Measurements from ENCODE around the gene ALDOB. TPM values are rescaled to one million over a fixed set of nuclear protein-coding genes. Genes with fewer than 3 reads are reported as not detected.

ALDOB gene
- total and polyA plus RNA-seq, 2 of the 13 experiments (the other 11 are each of a cell fraction or from before 2014, with no cell fraction given), result 0.29 to 0.97 TPM

DNA sequence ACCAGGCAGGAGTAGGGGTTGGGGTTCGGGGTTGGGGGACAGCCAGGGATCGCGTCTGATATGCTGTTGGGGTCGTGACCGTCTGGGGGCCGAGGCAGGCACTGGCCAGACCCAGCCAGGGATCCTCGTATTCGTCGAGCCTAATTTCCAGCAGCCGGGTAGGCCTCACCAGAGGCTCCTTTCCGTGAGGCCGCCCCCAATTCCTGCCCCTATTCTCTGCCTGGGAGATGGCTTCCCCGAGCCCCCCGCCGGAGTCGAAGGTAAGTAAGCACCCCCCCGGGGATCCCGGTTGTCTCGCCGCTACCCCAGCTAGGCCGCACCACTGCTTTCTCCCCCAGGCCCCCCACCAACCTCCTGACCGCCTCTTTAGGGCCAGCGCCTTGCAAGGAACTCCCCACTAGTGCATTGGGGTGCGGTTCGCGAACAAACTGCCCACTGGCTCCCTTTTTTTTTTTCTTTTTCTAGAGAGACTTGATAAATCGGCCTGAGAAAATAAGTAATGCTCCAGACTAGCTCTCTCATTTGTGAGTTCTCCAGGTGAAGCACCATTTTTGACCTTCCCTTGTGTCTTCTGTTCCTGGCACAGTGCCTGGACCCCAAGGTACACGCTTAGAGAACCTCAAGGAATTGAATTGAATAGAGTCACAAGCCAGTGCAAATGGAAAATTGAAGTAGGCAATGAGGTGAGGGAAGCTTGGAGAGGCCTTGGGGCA lies 36.5 kb downstream of the ALDOB start (continued):
- TF ChIP-seq ZNF687 (CRISPR knock-in tag; IDR thresholded peaks at IDR 0.05) (peak; percentile 73), KDM5B (CRISPR knock-in tag; IDR thresholded peaks at IDR 0.05; ENCODE audit: borderline replicate concordance) (0 out of 2 replicates have a peak, but pooled peaks have one; percentile 15), HDAC1 (CRISPR knock-in tag; IDR thresholded peaks at IDR 0.05) (no peak), ZNF607 (CRISPR knock-in tag; IDR thresholded peaks at IDR 0.05; ENCODE audit: borderline replicate concordance) (0 out of 2 replicates have a peak, but pooled peaks have one; percentile 16), SMYD3 (CRISPR knock-in tag; IDR thresholded peaks at IDR 0.05) (no peak), GLI4 (CRISPR knock-in tag; IDR thresholded peaks at IDR 0.05; ENCODE audit: borderline replicate concordance) (peak; percentile 61; the same call in 1 of the 2 replicates), ZNF891 (CRISPR knock-in tag; IDR thresholded peaks at IDR 0.05) (peak; percentile 60; the same call in 1 of the 2 replicates), ZNF160 (CRISPR knock-in tag; IDR thresholded peaks at IDR 0.05) (peak; percentile 74; the same call in 1 of the 2 replicates), ZNF563 (CRISPR knock-in tag; IDR thresholded peaks at IDR 0.05) (peak; percentile 74; the same call in 1 of the 2 replicates), FOXC1 (CRISPR knock-in tag; IDR thresholded peaks at IDR 0.05; ENCODE audit: borderline replicate concordance) (no peak), ZNF547 (CRISPR knock-in tag; IDR thresholded peaks at IDR 0.05) (peak; percentile 75; the same call in 1 of the 2 replicates), ZNF703 (CRISPR knock-in tag; IDR thresholded peaks at IDR 0.05; ENCODE audit: borderline replicate concordance) (peak; percentile 34), ZBTB37 (CRISPR knock-in tag; IDR thresholded peaks at IDR 0.05) (peak; percentile 64; the same call in 1 of the 2 replicates), ZBTB8A (CRISPR knock-in tag; IDR thresholded peaks at IDR 0.05; ENCODE audit: borderline replicate concordance, low read depth) (peak; percentile 47; the same call in 1 of the 2 replicates)
- TF ChIP-seq, protein P1, sequence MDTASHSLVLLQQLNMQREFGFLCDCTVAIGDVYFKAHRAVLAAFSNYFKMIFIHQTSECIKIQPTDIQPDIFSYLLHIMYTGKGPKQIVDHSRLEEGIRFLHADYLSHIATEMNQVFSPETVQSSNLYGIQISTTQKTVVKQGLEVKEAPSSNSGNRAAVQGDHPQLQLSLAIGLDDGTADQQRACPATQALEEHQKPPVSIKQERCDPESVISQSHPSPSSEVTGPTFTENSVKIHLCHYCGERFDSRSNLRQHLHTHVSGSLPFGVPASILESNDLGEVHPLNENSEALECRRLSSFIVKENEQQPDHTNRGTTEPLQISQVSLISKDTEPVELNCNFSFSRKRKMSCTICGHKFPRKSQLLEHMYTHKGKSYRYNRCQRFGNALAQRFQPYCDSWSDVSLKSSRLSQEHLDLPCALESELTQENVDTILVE (CRISPR knock-in tag; IDR thresholded peaks at IDR 0.05), result 0 out of 2 replicates have a peak, but pooled peaks have one; percentile 7
